GM12873 (cell line): Measurements from ENCODE around the gene IQCE.

Experiments used
- TF ChIP-seq, protein P1 (sequence below): IDR thresholded peaks from 2 replicates; pipeline ENCODE4 v1.5.1; 2012; ENCODE audit warnings: low read depth, mild to moderate bottlenecking, moderate library complexity, low read length, control low read depth; ENCODE audit not compliant: insufficient read depth; ENCODE audit errors: missing control alignments

The IQCE gene

DNA sequence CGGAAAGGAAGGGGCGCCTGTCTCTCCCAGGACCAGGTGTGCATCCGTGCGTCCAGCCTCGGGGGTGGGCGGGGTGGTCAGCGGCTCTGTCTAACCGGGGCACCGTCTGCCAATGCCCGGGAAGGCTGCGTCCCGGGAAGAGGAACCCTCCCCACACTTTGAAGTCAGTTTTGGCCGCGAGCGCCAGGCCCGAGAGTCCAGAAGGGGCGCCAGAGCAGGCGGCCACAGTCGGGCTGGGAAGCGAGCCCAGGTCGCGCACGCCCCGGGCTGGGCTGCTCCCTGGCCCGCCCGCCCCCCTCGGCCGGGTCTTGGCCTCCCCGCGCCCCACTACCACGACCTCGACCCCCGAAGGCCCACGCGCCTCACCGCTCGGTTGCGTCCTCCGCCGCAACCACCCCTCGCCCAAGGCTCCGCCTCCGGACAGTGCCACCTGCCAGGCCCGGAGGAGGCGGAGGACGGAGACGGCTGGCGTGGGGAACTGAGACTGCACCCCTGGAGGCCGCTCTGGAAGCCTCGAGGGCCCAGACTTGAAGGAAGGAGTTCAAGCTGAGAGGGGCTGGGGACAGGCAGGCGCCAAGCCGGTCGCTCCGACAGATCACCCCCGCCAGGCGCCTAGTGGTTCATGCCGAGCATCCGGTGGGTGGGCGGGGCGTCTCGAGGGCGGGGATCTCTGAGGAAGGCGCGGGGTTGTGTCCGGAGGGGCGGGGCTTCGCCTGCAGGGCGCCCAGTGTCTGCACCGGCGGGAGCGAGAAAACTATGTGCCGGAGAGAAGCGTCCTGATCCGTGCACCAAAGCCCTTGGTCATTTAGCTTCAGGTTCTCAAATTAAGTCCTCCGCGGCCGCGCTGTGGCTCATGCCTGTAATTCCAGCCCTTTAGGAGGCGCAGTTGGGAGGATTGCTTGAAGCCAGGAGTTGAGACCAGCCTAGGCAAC is 3.4 kb upstream of the IQCE start, which contains the start of gene BRAT1:
TSS of gene BRAT1 (minus strand) at position 404 of the 932 bp plus-strand sequence. CDS start 1,093 bp downstream, outside the sequence.
- TF ChIP-seq, protein P1, sequence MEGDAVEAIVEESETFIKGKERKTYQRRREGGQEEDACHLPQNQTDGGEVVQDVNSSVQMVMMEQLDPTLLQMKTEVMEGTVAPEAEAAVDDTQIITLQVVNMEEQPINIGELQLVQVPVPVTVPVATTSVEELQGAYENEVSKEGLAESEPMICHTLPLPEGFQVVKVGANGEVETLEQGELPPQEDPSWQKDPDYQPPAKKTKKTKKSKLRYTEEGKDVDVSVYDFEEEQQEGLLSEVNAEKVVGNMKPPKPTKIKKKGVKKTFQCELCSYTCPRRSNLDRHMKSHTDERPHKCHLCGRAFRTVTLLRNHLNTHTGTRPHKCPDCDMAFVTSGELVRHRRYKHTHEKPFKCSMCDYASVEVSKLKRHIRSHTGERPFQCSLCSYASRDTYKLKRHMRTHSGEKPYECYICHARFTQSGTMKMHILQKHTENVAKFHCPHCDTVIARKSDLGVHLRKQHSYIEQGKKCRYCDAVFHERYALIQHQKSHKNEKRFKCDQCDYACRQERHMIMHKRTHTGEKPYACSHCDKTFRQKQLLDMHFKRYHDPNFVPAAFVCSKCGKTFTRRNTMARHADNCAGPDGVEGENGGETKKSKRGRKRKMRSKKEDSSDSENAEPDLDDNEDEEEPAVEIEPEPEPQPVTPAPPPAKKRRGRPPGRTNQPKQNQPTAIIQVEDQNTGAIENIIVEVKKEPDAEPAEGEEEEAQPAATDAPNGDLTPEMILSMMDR: peak; percentile 56

DNA sequence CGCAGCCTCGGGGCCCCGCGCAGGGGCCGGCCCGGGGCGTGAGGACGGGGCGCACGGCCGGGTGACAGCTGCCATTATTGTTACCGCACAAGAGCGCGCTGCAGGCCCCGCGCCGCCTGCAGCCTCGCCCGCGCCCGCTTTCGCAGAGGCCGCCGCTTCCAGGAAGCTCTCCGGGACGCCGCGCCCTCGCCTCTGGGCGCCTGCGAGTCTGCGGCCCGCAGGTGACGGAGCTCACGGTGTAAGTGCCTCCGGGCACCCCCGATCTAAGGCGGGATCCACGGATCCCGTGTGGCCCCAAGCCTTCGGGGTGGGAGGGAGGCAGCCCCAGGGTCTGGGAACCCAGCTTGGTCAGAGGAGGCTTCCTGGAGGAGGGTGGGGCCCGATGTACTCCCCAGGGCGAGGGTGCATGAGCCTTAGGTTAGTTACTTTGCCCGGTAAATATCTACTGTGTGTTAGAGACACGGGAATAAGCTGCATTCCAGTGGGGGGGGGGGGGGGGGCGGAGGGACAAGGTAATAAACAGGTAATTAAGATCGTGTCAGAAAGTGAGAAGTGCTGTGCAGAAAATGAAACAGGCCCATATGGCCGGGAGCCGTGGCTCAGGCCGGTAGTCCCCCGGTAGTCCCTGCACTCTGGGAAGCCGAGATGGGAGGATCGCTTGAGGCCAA is 638 bp downstream of the IQCE start:
- TF ChIP-seq, protein P1: no peak

DNA sequence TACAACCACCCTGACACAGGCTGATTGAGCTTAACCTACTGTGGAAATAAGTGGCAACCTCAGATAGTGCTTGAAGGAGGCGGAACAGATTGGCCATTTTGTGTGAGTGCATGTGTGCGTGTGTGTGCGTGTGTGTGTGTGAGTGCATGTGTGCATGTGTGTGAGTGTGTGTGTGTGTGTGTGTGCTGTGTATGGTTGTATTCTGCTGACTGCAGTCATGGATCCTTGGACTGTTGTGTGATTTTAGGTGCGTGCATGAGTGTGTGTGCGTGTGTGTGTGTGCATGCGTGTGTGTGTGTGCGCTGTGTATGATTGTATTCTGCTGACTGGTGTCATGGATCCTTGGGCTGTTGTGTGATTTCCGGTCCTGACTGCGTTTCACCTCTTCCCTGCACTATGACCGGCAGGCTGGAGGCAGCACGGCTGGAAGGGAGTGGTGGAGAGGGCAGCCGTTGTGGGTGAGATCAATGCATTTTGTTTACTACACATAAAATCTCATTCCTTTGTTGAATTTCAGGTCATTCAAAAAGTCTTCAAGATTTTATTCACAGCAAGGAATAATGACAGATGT is 6.3 kb downstream of the IQCE start:
- TF ChIP-seq, protein P1: no peak

DNA sequence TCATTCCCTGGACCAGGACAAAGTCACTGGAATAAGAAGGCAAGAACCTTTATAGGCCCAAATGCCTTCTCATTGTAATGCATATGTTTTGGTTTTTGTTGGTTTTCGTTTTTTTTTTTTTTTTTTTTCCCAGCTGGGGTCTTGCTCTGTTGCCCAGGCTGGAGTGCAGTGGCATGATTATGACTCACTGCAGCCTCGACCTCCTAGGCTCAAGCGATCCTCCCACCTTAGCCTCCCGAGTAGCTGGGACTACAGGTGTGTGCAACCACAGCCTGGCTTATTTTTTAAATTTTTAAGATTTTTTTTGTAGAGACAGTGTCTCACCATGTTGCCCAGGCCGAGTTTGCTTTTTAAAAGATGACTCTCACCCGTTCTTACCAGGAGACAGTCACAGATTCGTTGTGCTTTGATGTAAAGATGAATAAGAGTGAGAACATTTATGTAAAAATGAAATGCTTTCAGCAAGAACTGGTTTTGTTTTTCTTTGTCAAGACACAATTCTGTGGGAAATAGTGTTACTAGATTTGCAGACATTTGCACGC is 7.6 kb downstream of the IQCE start:
- TF ChIP-seq, protein P1: no peak

DNA sequence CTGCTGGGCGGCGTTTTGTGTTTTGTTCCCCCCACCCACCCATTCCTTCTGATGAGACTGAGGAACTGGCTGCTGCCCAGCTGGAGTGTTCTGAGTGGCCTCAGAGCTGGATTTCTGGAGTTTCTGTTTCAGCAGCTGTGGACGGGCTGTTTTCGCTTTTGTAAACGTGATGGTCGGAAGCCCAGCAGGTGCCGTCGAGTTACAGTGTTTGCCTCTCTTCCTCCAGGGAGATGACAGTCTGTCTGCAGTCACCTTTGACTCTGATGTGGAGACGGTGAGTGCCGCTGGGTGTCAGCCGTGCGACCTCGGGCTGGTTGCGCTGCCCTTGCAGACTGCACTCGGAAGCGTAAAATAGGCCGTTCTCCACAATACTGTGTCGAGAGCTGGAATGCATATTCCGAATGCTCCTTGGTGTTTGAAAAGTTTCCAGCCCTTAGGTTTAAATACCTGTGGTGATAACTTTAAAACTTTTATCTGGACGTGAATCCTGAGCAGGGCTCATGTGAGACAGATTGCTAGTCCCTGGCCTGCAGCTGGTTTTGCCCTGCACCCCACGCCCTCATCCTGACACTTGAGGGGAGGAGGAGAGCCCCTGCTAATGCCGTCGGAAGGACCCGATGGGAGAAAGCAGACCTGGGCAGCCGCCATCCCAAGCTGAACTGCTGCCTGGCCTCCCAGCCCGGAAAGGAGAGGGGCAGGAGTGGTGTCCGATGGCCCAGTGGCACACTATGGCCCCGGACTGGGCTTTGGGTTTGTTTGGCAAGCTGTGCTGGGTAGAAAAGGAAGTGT is 8.3 kb downstream of the IQCE start:
- TF ChIP-seq, protein P1: peak; percentile 50

DNA sequence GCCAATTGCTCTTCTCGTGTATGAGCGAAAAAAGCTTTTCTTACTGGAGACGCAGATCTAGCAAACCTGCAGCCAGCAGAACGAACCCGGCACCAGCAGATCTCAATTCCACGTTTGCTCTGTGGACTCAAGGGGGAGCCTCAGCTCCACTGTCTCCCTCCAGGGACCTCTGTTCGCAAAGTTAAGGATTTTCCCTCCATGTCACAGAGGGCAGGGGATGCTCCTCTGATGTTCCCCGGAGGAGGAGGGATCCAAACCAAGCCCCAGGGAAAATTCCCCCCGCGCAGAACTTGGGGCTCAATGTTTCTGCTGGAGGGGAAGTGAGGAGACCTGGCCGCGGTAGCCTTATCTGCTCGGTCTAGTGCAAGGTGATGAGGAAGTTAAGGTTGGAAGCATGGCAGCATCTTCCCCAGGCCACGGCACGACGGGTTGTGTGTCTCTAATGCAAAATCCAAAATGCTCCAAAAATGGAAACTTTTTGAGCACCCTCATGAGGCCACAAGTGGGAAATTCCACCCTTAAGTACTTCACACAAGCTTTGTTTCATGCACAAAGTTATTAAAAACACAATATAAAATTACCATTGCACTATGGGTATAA is 9.0 kb downstream of the IQCE start:
- TF ChIP-seq, protein P1: peak; percentile 49
